Testis (tissue), 3 donors: ENCODE results near the gene ZNF205. TPM values are rescaled to one million over a fixed set of nuclear protein-coding genes. Genes with fewer than 3 reads are reported as not detected.

ENCODE experiments used
- DNase-seq: peaks from one replicate; pipeline ENCODE4 v3.0.0-alpha.2; 2019
- H3K27ac ChIP-seq, 2 donors: fragments of 200-600 bp; sonication (generic); one replicate each; pipeline ENCODE4 v1.5.1; 2019
- H3K27me3 ChIP-seq: fragments of 200-600 bp; sonication (generic); one replicate; pipeline ENCODE4 v1.5.1; 2019
- H3K36me3 ChIP-seq: fragments of 200-600 bp; sonication (generic); one replicate; pipeline ENCODE4 v1.5.1; 2017; ENCODE audit warnings: low read depth; ENCODE audit errors: missing control alignments
- H3K4me1 ChIP-seq: fragments of 200-600 bp; sonication (generic); one replicate; pipeline ENCODE4 v1.5.1; 2019
- H3K4me3 ChIP-seq, 2 donors: fragments of 200-600 bp; sonication (generic); one replicate each; pipeline ENCODE4 v1.5.1; 2017 to 2019
- H3K9me3 ChIP-seq: fragments of 200-600 bp; sonication (generic); one replicate; pipeline ENCODE4 v1.5.1; 2017
- POLR2A ChIP-seq: fragments of 450-650 bp; IDR thresholded peaks from one replicate; pipeline ENCODE4 v1.6.1; 2017; ENCODE audit warnings: antibody characterized with exemption, mild to moderate bottlenecking, moderate library complexity
- WGBS, 2 donors: methylation state at CpG; one replicate each; pipeline ENCODE4 v1.1.5; 2018; 5-methylcytosine and 5-hydroxymethylcytosine counted together
- intact Hi-C: fragments of 100-400 bp; cut with DNase I; formaldehyde crosslinking; loops from one replicate; pipeline ENCODE4 v1.15.1; 2023; ENCODE audit warnings: low total_unique reads
- polyA plus RNA-seq: library from polyadenylated mRNA; stranded (reverse); fragments of 350-450 nt; fragmentation: Illumina TruSeq; extraction: RNeasy Lipid Tissue Mini Kit (QIAGEN cat#74804); gene quantifications from one replicate; pipeline ENCODE4 v1.2.3, GENCODE V29; 2014; ENCODE audit warnings: low read depth, low replicate concordance; ENCODE audit not compliant: insufficient read depth
- total RNA-seq, 2 donors: library from RNA; depleted of rRNA; stranded (reverse); fragments of >200 nt; gene quantifications; one replicate each; pipeline ENCODE4 v1.2.3, GENCODE V29; 2016
- TF ChIP-seq, protein P1 (sequence below), 3 experiments: fragments of 450-650 bp in 2 of 3; fragments of 200-600 bp in 1 of 3; sonication (generic) in 1 of 3; IDR thresholded peaks; one replicate each; pipeline ENCODE4 v1.5.1; 2016 to 2019; ENCODE audit warnings: antibody characterized with exemption in 3 of 3, mild to moderate bottlenecking in 2 of 3, moderate library complexity in 1 of 3

ZNF205 gene
- total and polyA plus RNA-seq, 3 donors from 2014 or later, result 5.5 to 19.4 (median 9.8) TPM

DNA sequence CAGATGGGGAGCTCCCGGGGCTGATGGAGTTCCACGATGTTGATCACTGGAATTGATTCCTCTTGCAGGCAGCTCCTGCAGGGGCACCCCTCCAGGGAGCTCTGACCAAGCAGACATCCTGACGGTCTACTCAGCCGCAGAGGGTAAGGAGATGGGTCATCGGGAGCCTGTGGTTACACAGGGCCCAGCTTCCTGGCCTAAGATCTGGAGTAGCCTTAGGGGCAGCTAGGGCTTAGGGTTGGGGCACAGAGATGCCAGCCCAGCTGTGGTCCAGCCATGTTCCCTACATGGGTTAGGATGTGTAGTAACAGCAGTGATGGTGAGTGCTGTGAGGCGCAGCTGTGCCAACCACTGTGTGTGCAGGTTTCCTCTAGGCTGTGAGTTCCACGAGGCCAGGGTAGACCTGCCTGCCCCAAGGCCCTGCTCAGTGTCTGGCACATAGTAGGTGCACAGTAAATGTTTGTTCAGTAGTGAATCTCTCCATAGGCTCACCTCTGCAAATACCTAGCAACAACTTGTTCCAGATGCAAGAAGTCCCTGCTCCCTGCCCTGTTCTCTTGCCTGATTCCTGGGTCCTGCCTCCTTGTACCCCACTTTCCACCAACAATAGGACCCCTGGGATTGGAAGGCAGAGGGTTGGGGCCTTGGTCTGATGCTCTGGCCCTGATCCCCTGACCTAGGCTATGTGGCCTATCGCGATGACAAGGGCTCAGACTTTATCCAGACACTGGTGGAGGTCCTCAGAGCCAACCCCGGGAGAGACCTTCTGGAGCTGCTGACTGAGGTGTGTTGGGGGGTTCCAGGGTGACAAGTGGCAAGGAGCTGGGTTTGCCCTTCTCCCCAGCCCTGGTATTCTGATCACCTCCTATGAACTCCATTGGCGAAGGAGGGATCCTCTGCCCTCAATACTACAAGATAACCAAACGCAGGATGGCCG is 36.1 kb downstream of the ZNF205 start:
- Histone ChIP-seq H3K27me3 (no peaks in the 10 kb centered on the region), H3K4me3 (no peak overlapping the region), H3K27ac (no peak overlapping the region), H3K36me3 (no peaks in the 10 kb centered on the region), H3K9me3 (no peaks in the 10 kb centered on the region), H3K4me1 (peaks cover 10% of the 10 kb centered on the region)
- WGBS, 2 donors, result 83 to 95% methylated on average over 6 to 13 of the region's 13 CpGs
- intact Hi-C loops, result no loop called here
- TF ChIP-seq, protein P1, sequence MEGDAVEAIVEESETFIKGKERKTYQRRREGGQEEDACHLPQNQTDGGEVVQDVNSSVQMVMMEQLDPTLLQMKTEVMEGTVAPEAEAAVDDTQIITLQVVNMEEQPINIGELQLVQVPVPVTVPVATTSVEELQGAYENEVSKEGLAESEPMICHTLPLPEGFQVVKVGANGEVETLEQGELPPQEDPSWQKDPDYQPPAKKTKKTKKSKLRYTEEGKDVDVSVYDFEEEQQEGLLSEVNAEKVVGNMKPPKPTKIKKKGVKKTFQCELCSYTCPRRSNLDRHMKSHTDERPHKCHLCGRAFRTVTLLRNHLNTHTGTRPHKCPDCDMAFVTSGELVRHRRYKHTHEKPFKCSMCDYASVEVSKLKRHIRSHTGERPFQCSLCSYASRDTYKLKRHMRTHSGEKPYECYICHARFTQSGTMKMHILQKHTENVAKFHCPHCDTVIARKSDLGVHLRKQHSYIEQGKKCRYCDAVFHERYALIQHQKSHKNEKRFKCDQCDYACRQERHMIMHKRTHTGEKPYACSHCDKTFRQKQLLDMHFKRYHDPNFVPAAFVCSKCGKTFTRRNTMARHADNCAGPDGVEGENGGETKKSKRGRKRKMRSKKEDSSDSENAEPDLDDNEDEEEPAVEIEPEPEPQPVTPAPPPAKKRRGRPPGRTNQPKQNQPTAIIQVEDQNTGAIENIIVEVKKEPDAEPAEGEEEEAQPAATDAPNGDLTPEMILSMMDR (IDR thresholded peaks at IDR 0.05), result no peak
- TF ChIP-seq POLR2A, result no peak
- DNase-seq, result no peak

DNA sequence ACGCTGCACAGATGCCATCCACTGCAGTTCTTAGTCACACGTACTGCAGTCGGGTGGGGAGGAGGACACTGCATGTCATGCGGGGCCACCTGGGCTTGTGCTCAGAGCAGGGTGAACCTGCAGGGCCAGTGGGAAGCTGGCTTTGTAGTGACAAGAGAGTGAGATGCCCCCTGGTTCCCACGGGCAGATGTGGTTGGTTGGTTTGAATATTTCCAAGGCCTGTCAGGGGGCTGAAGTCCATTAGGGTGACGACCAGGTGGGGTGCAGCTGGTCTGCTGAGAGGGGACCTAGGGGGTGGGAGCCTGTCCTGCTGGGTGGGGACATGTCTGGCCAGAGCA is 36.8 kb downstream of the ZNF205 start:
- no peak for DNase-seq
- intact Hi-C loops, result no loop called here

DNA sequence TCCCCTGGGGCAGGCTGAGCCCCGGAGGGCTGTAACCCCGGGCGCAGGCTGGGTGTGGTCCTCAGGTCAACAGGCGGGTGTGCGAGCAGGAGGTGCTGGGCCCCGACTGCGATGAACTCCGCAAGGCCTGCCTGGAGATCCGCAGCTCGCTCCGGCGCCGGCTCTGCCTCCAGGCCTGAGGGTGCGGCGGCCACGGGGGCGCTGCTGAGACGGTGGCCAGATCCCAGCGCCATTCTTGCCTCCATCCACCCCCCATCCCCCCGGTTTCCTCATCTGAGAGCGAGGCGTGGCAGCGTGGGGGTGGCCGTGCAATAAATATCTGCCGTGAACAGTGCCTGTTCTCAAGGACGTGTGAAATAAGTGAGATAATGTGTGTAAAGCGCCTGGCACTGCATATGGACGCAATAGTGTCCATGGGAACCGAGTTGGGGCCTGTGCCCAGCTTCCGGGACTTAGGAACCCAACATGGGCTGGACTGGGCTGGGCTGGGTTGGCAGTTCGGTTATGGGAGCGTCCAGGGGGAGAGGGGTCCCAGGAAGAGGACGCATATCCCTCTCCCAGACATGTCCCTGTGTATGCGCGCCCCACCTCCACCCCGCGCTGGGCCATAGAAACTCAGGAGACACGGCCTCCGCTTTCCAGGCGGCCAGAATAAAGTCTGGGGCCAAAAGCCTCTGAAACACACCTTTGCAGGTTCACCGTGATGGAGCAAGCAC is 37.4 kb downstream of the ZNF205 start:
- Histone ChIP-seq H3K36me3 (no peaks in the 10 kb centered on the region), H3K9me3 (no peaks in the 10 kb centered on the region), H3K27ac (peak overlapping the region; percentile 79 to 86), H3K4me1 (peaks cover 10% of the 10 kb centered on the region), H3K4me3 (peak overlapping the region; percentile 62), H3K27me3 (no peaks in the 10 kb centered on the region)
- TF ChIP-seq, protein P1 (IDR thresholded peaks at IDR 0.05), result no peak
- TF ChIP-seq POLR2A, result no peak
- peak; percentile 78 for DNase-seq
- 16 to 23% methylated on average over 27 to 36 of the region's 41 CpGs for WGBS, 2 donors
- intact Hi-C loops, result no loop called here

More for the DNA sequence above, 36.8 kb downstream of the ZNF205 start:
- 67 to 100% methylated on average over 3 to 6 of the region's 6 CpGs for WGBS, 2 donors
- H3K4me3 ChIP-seq, result no peak overlapping the region
- no peaks in the 10 kb centered on the region for H3K36me3 ChIP-seq
- TF ChIP-seq POLR2A, result no peak
- TF ChIP-seq, protein P1 (IDR thresholded peaks at IDR 0.05), result no peak
- H3K4me1 ChIP-seq, result peaks cover 10% of the 10 kb centered on the region
- no peaks in the 10 kb centered on the region for H3K9me3 ChIP-seq
- no peaks in the 10 kb centered on the region for H3K27me3 ChIP-seq
- H3K27ac ChIP-seq, result peak overlapping the region in 1 of 2 donors; percentile 79

DNA sequence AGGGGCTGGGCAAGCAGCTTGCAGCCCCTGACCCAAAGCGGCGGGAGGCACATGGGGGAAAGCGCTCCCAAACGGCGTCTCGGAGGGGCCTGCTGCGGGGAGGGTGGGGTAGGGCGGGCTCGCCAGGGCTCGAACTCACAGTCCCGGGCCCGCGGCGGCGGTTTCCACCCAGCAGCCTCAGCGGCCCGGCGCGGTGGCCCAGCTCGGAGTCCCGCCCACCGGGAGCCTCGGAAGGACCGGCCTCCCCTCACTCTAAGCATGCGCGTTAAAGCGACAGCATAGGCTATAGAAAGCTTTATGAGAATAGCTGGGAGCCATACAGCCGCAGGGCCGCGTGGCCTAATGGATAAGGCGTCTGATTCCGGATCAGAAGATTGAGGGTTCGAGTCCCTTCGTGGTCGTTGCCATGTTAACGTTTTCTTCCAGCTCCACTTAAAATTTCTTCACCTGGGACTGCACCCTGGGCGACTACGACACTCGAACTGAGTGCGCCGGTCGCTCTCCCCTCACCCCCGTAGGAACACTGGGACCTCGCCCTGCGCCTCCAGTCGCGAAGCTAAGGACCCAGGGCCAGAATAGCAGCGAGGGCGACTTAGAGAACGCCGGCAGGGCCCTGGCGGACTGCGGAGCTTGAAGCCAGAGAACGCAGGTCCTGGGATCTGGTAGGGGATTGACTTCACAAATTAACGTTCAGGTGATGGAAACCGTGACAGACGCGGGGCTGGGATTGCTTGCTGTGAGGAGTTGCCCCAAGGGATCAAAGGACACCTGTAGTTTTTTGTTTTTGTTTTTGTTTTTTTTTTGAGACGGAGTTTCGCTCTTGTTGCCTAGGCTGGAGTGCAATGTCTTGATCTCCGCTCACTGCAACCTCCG is 38.2 kb downstream of the ZNF205 start:
- Histone ChIP-seq H3K4me3 (peak overlapping the region; percentile 62), H3K36me3 (no peaks in the 10 kb centered on the region), H3K4me1 (peaks cover 10% of the 10 kb centered on the region), H3K27ac (peak overlapping the region; percentile 79 to 86), H3K27me3 (no peaks in the 10 kb centered on the region), H3K9me3 (no peaks in the 10 kb centered on the region)
- intact Hi-C loops, result no loop called here
- TF ChIP-seq POLR2A, result no peak
- TF ChIP-seq, protein P1 (IDR thresholded peaks at IDR 0.05), result no peak
- DNase-seq, result peak; percentile 96
- WGBS, 2 donors, result 1 to 2% methylated on average over 16 to 57 of the region's 62 CpGs
